ENCODE results near the gene FUT2.
"Not testable (repeated sequence)": the region's sequence is repeated elsewhere in the genome, so short reads cannot be mapped to it uniquely, and the experiment has no call there.

The FUT2 gene

GRCh38 chr19:48695743-48696352 lies at the start of gene FUT2:
Gene FUT2, plus strand, starts transcription at chr19:48695971. Its CDS starts 6,986 bp downstream, at chr19:48702957.
- peak; percentile 63 to 64 for DNase-seq (ENCODE audit: low read depth in 1 of 2, low spot score in 1 of 2)
- in situ Hi-C loops (cut with HindIII; ENCODE audit: low pct_unique_long_range_greater_than_20kb, low sequenced_read_pairs), result no loop called here
- no peak for TF ChIP-seq JUND (IDR thresholded peaks at IDR 0.05; ENCODE audit: low read depth)

- peak; percentile 66 to 87 for DNase-seq (ENCODE audit: low read depth in 1 of 2, low spot score in 1 of 2)
- in situ Hi-C loops (cut with HindIII; ENCODE audit: low pct_unique_long_range_greater_than_20kb, low sequenced_read_pairs), result no loop called here
- TF ChIP-seq JUND (IDR thresholded peaks at IDR 0.05; ENCODE audit: low read depth), result no peak
Observed at GRCh38 chr19:48646001-48646721, 49.6 kb upstream of the FUT2 start, which contains the start of gene CA11. Gene CA11, minus strand, starts transcription at chr19:48646187. Its CDS starts 555 bp downstream, at chr19:48645632.

GRCh38 chr19:48646722-48647216 lies 49.0 kb upstream of the FUT2 start:
- no peak for DNase-seq (ENCODE audit: low read depth in 1 of 2, low spot score in 1 of 2)
- no peak for TF ChIP-seq JUND (IDR thresholded peaks at IDR 0.05; ENCODE audit: low read depth)
- in situ Hi-C loops (cut with HindIII; ENCODE audit: low pct_unique_long_range_greater_than_20kb, low sequenced_read_pairs), result no loop called here

- in situ Hi-C loops (cut with HindIII; ENCODE audit: low pct_unique_long_range_greater_than_20kb, low sequenced_read_pairs), result no loop called here
- no peak for TF ChIP-seq JUND (IDR thresholded peaks at IDR 0.05; ENCODE audit: low read depth)
- DNase-seq (ENCODE audit: low read depth in 1 of 2, low spot score in 1 of 2), result no peak
Observed at GRCh38 chr19:48648134-48648533, 47.6 kb upstream of the FUT2 start.

- TF ChIP-seq JUND (IDR thresholded peaks at IDR 0.05; ENCODE audit: low read depth), result no peak
- DNase-seq (ENCODE audit: low read depth in 1 of 2, low spot score in 1 of 2), result no peak
- in situ Hi-C loops (cut with HindIII; ENCODE audit: low pct_unique_long_range_greater_than_20kb, low sequenced_read_pairs), result no loop called here
Observed at GRCh38 chr19:48650974-48651682, 44.6 kb upstream of the FUT2 start.

- TF ChIP-seq JUND (IDR thresholded peaks at IDR 0.05; ENCODE audit: low read depth), result no peak
- DNase-seq (ENCODE audit: low read depth in 1 of 2, low spot score in 1 of 2), result no peak
- in situ Hi-C loops (cut with HindIII; ENCODE audit: low pct_unique_long_range_greater_than_20kb, low sequenced_read_pairs), result no loop called here
Observed at GRCh38 chr19:48651683-48652048, 44.1 kb upstream of the FUT2 start.

- no peak for TF ChIP-seq JUND (IDR thresholded peaks at IDR 0.05; ENCODE audit: low read depth)
- no peak for DNase-seq (ENCODE audit: low read depth in 1 of 2, low spot score in 1 of 2)
- in situ Hi-C loops (cut with HindIII; ENCODE audit: low pct_unique_long_range_greater_than_20kb, low sequenced_read_pairs), result no loop called here
Observed at GRCh38 chr19:48654299-48655059, 41.3 kb upstream of the FUT2 start.

GRCh38 chr19:48656840-48657474 lies 38.8 kb upstream of the FUT2 start:
- no peak for TF ChIP-seq JUND (IDR thresholded peaks at IDR 0.05; ENCODE audit: low read depth)
- in situ Hi-C loops (cut with HindIII; ENCODE audit: low pct_unique_long_range_greater_than_20kb, low sequenced_read_pairs), result no loop called here
- DNase-seq (ENCODE audit: low read depth in 1 of 2, low spot score in 1 of 2), result no peak

- DNase-seq (ENCODE audit: low read depth in 1 of 2, low spot score in 1 of 2); in situ Hi-C loops (cut with HindIII; ENCODE audit: low pct_unique_long_range_greater_than_20kb, low sequenced_read_pairs): not testable (repeated sequence)
Observed at GRCh38 chr19:48657828-48658227, 37.9 kb upstream of the FUT2 start.

GRCh38 chr19:48658483-48658882 lies 37.3 kb upstream of the FUT2 start:
- in situ Hi-C loops (cut with HindIII; ENCODE audit: low pct_unique_long_range_greater_than_20kb, low sequenced_read_pairs), result no loop called here
- DNase-seq (ENCODE audit: low read depth in 1 of 2, low spot score in 1 of 2), result no peak
- no peak for TF ChIP-seq JUND (IDR thresholded peaks at IDR 0.05; ENCODE audit: low read depth)

- TF ChIP-seq JUND (IDR thresholded peaks at IDR 0.05; ENCODE audit: low read depth), result no peak
- DNase-seq (ENCODE audit: low read depth in 1 of 2, low spot score in 1 of 2), result peak; percentile 90
- in situ Hi-C loops (cut with HindIII; ENCODE audit: low pct_unique_long_range_greater_than_20kb, low sequenced_read_pairs), result no loop called here
Observed at GRCh38 chr19:48659768-48660167, 36.0 kb upstream of the FUT2 start.
